GM21786 (cell line): ENCODE measurements around the gene GALP.
"Not testable (repeated sequence)": the region's sequence is repeated elsewhere in the genome, so short reads cannot be mapped to it uniquely, and the experiment has no call there.

Experiments used
- ATAC-seq: cut with Tn5 transposase; IDR thresholded peaks from one replicate; pipeline ENCODE4 v1.9.1; 2021; ENCODE audit not compliant: unreplicated experiment

Gene GALP

GRCh38 chr19:56175861-56176307 is at the start of gene GALP:
Gene GALP (plus strand): TSS chr19:56176008. CDS start chr19:56177109, 1,101 bp downstream.
- ATAC-seq: not testable (repeated sequence)

- no peak for ATAC-seq
Measured at GRCh38 chr19:56126983-56127780, 48.6 kb upstream of the GALP start.

GRCh38 chr19:56130006-56130405 is 45.8 kb upstream of the GALP start:
- ATAC-seq: no peak

GRCh38 chr19:56131651-56132050 is 44.2 kb upstream of the GALP start:
- ATAC-seq: no peak

GRCh38 chr19:56132316-56132822 is 43.4 kb upstream of the GALP start:
- ATAC-seq: no peak

GRCh38 chr19:56133858-56134653 is 41.8 kb upstream of the GALP start:
- ATAC-seq: peak; percentile 56

- no peak for ATAC-seq
Measured at GRCh38 chr19:56134654-56134921, 41.2 kb upstream of the GALP start.

GRCh38 chr19:56136362-56136761 is 39.4 kb upstream of the GALP start:
- ATAC-seq: no peak

GRCh38 chr19:56137405-56137804 is 38.4 kb upstream of the GALP start:
- no peak for ATAC-seq

GRCh38 chr19:56138069-56138468 is 37.7 kb upstream of the GALP start:
- no peak for ATAC-seq

- ATAC-seq: no peak
Measured at GRCh38 chr19:56139847-56140582, 35.8 kb upstream of the GALP start.

GRCh38 chr19:56140583-56141416 is 35.0 kb upstream of the GALP start, which contains the start of gene ZNF444:
Gene ZNF444 (plus strand): TSS chr19:56141287. CDS start chr19:56146912, 5,625 bp downstream.
- peak; percentile 87 for ATAC-seq

GRCh38 chr19:56141417-56141993 is 34.3 kb upstream of the GALP start:
- no peak for ATAC-seq

GRCh38 chr19:56142087-56142787 is 33.6 kb upstream of the GALP start:
- ATAC-seq: no peak

- ATAC-seq: no peak
Measured at GRCh38 chr19:56142897-56143434, 32.8 kb upstream of the GALP start.

- ATAC-seq: no peak
Measured at GRCh38 chr19:56144376-56144775, 31.4 kb upstream of the GALP start.

GRCh38 chr19:56144831-56145230 is 31.0 kb upstream of the GALP start:
- no peak for ATAC-seq

- ATAC-seq: no peak
Measured at GRCh38 chr19:56145698-56146097, 30.1 kb upstream of the GALP start.

GRCh38 chr19:56146904-56147303 is 28.9 kb upstream of the GALP start:
- no peak for ATAC-seq
